Breast epithelium (tissue), 4 donors: ENCODE measurements around the gene FZD10. TPM values are rescaled to one million over a fixed set of nuclear protein-coding genes. Genes with fewer than 3 reads are reported as not detected.
A peak's percentile ranks its signal among the peaks of the same experiment; 100 is the strongest.

ENCODE experiments used
- DNase-seq, 2 donors: peaks; one replicate each; pipeline ENCODE4 v3.0.0-alpha.2; 2019; ENCODE audit warnings: low spot score in 2 of 2
- H3K27ac ChIP-seq, 2 donors: fragments of 200-600 bp; sonication (generic) in 1 of 2; one replicate each; pipeline ENCODE4 v1.5.1; 2016 to 2019; ENCODE audit warnings: mild to moderate bottlenecking in 1 of 2
- H3K27me3 ChIP-seq, 2 donors: fragments of 200-600 bp; sonication (generic) in 1 of 2; one replicate each; pipeline versions ENCODE4 v1.5.1 to v1.6.0; 2017 to 2019; ENCODE audit warnings: control low read depth in 1 of 2, mild to moderate bottlenecking in 1 of 2
- H3K36me3 ChIP-seq: fragments of 200-600 bp; one replicate; pipeline ENCODE4 v1.5.1; 2019
- H3K4me1 ChIP-seq, 2 donors: fragments of 200-600 bp; sonication (generic); one replicate each; pipeline ENCODE4 v1.5.1; 2016 to 2019; ENCODE audit warnings: control low read depth in 1 of 2
- H3K4me3 ChIP-seq, 3 donors: fragments of 200-600 bp; sonication (generic); 1 replicate in 2 of 3; 2 replicates in 1 of 3; pipeline ENCODE4 v1.5.1; 2016 to 2019; ENCODE audit warnings: mild to moderate bottlenecking in 3 of 3, moderate library complexity in 2 of 3
- H3K9me3 ChIP-seq, 2 donors: fragments of 200-600 bp; sonication (generic) in 1 of 2; one replicate each; pipeline ENCODE4 v1.5.1; 2016 to 2019; ENCODE audit warnings: control low read depth in 1 of 2
- POLR2A ChIP-seq: fragments of 450-650 bp; IDR thresholded peaks from one replicate; pipeline ENCODE4 v1.6.1; 2016; ENCODE audit warnings: antibody characterized with exemption, mild to moderate bottlenecking, moderate library complexity
- POLR2AphosphoS5 ChIP-seq, 3 donors: sonication (generic); formaldehyde crosslinking; IDR thresholded peaks; one replicate each; pipeline ENCODE4 v1.6.1; 2017; ENCODE audit warnings: antibody characterized with exemption in 3 of 3
- intact Hi-C: fragments of 100-400 bp; cut with DNase I; formaldehyde crosslinking; loops from one replicate; pipeline ENCODE4 v1.15.1; 2023; ENCODE audit warnings: low total_unique reads
- total RNA-seq, 3 donors: library from RNA; depleted of rRNA; stranded (reverse); fragments of >200 nt; gene quantifications; one replicate each; pipeline ENCODE4 v1.1.0, GENCODE V29; 2016
- TF ChIP-seq, protein P1 (sequence below), 3 donors: fragments of 450-650 bp; IDR thresholded peaks; one replicate each; pipeline ENCODE4 v1.5.1; 2016 to 2017; ENCODE audit warnings: antibody characterized with exemption in 3 of 3, mild to moderate bottlenecking in 3 of 3, moderate library complexity in 3 of 3

The FZD10 gene
- total RNA-seq, 3 donors from 2014 or later = 0.48 to 2.0 (median 1.8) TPM

DNA sequence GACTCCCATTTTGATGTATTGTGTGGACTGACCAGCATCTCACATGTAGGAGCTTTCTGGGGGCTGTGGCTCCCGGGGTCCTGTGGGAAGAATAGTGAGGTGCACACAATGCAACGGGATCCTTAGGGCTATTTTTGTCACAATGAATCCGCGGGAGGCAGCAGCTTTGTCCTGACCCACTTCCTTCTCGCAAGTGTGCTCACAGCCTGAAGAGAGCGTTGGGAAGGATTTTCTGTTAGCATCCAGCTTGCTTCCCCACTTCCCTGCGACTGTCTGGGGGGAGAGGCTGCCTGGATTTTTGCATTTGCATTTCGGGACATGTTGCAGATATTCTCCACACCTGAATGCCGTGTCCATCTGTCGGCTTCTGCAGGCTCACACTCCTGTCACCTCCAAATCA is 31.9 kb downstream of the FZD10 start:
- no peak for DNase-seq
- no peak overlapping the region for H3K4me3 ChIP-seq
- intact Hi-C loops = no loop called here
- no peak overlapping the region for H3K27ac ChIP-seq
- TF ChIP-seq, protein P1, sequence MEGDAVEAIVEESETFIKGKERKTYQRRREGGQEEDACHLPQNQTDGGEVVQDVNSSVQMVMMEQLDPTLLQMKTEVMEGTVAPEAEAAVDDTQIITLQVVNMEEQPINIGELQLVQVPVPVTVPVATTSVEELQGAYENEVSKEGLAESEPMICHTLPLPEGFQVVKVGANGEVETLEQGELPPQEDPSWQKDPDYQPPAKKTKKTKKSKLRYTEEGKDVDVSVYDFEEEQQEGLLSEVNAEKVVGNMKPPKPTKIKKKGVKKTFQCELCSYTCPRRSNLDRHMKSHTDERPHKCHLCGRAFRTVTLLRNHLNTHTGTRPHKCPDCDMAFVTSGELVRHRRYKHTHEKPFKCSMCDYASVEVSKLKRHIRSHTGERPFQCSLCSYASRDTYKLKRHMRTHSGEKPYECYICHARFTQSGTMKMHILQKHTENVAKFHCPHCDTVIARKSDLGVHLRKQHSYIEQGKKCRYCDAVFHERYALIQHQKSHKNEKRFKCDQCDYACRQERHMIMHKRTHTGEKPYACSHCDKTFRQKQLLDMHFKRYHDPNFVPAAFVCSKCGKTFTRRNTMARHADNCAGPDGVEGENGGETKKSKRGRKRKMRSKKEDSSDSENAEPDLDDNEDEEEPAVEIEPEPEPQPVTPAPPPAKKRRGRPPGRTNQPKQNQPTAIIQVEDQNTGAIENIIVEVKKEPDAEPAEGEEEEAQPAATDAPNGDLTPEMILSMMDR (IDR thresholded peaks at IDR 0.05) = no peak
- TF ChIP-seq POLR2AphosphoS5 (IDR thresholded peaks at IDR 0.05) (no peak), POLR2A (no peak)
- H3K36me3 ChIP-seq = no peaks in the 10 kb centered on the region
- no peaks in the 10 kb centered on the region for H3K4me1 ChIP-seq
- H3K9me3 ChIP-seq = no peaks in the 10 kb centered on the region
- H3K27me3 ChIP-seq = peaks cover 0 to 4% of the 10 kb centered on the region in 2 donors

DNA sequence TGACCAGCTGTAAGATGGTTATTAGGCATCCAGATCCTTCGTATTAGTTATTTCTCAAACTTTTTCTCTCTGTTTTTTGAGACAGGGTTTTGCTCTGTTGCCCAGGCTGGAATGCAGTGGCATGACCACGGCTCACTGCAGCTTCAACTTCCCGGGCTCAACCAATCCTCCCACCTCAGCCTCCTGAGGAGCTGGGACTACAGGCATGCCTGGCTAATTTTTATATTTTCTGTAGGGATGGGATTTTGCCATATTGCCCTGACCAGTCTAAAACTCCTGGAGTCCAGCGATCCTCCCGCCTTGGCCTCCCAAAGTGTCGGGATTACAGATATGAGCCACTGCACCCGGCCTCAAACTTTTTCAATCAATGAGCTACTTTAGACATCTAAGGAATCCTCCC is 33.1 kb downstream of the FZD10 start:
- H3K27ac ChIP-seq = no peak overlapping the region
- TF ChIP-seq POLR2A = no peak
- no peak for TF ChIP-seq POLR2AphosphoS5 (IDR thresholded peaks at IDR 0.05)
- TF ChIP-seq, protein P1 (IDR thresholded peaks at IDR 0.05) = no peak
- peaks cover 0 to 4% of the 10 kb centered on the region in 2 donors for H3K27me3 ChIP-seq
- H3K9me3 ChIP-seq = no peaks in the 10 kb centered on the region
- H3K4me3 ChIP-seq = no peak overlapping the region
- peak in 1 of 2 donors; percentile 2 for DNase-seq
- no peaks in the 10 kb centered on the region for H3K36me3 ChIP-seq
- intact Hi-C loops = no loop called here
- no peaks in the 10 kb centered on the region for H3K4me1 ChIP-seq

DNA sequence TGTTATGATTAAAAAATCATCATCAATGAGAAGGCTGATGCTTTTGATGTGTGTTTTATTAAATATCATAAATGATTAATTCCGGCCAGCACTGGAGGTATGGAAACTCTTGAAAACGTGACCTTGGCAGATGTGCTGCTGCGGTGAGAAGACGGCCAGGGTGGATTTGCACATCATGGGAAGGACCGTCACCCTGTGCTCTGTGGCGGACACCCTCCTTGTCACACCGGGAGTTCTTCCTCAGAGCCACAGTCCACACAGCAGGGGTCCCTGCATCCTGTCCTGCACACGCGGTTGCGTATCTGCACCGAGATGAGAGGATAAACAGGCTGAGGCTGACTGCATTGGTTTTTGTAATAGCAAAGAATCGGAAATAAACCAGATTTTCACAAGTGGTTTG is 33.5 kb downstream of the FZD10 start:
- Histone ChIP-seq H3K27ac (no peak overlapping the region), H3K4me1 (no peaks in the 10 kb centered on the region), H3K27me3 (peaks cover 0 to 4% of the 10 kb centered on the region in 2 donors), H3K9me3 (no peaks in the 10 kb centered on the region), H3K4me3 (no peak overlapping the region), H3K36me3 (no peaks in the 10 kb centered on the region)
- intact Hi-C loops = no loop called here
- DNase-seq = peak in 1 of 2 donors; percentile 10
- TF ChIP-seq POLR2AphosphoS5 (IDR thresholded peaks at IDR 0.05) (no peak), POLR2A (no peak)
- TF ChIP-seq, protein P1 (IDR thresholded peaks at IDR 0.05) = no peak

DNA sequence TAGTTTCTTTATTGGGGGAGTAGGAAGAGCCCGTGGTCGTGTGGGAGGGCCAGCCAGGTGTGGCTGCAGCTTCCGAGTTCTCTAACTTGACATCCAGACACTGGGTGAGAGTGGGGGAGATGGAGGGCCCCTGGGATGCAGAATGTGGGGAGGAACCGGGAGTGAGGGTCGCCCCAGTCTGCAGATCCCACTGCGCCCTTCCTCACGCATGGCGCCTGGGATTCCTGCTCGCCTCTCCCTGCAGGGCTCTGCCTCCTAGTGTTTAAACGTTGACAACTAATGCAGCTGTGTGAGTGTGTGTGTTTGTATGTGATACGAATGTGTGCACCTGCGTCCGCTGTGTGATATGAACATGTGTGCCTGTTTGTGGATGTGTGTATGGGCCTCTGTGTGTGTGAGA is 34.6 kb downstream of the FZD10 start:
- H3K27me3 ChIP-seq = peaks cover 0 to 4% of the 10 kb centered on the region in 2 donors
- no peak overlapping the region for H3K4me3 ChIP-seq
- no peak for TF ChIP-seq POLR2A
- TF ChIP-seq, protein P1 (IDR thresholded peaks at IDR 0.05) = no peak
- no peak for TF ChIP-seq POLR2AphosphoS5 (IDR thresholded peaks at IDR 0.05)
- H3K27ac ChIP-seq = no peak overlapping the region
- no peaks in the 10 kb centered on the region for H3K4me1 ChIP-seq
- peaks cover 0 to 6% of the 10 kb centered on the region in 2 donors for H3K9me3 ChIP-seq
- H3K36me3 ChIP-seq = no peaks in the 10 kb centered on the region
- no peak for DNase-seq
- intact Hi-C loops = no loop called here

DNA sequence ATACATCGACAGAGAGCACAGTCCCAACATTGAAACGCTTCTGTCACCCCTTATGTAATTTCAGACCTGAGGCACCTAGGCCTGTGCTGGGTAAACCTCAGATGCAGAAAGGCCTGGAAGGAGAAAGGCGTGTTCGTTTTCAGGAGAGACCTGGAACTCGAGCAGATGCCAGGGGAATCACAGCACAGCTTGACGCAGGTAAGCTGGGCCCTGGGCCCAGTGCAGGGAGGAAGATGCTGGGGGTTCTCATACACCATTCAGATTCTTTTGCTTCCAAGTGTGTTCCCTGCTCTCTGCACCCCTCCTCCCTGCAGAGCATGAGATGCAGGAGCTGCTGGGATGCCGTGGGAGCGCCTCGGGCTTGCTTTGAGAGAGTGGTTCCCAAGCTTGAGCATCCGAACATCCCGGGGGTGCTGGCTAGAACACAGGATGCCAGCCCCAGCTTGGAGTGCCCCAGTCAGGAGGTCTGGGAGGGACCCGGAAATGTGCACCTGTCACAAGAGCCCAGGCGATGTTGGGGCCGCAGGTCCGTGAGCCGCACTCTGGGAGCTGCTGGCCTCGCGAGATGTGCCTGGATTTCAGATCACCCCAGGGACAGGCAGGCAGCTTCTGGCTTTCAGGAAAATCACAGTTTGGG is 35.9 kb downstream of the FZD10 start:
- intact Hi-C loops = no loop called here
- Histone ChIP-seq H3K27ac (no peak overlapping the region), H3K4me1 (no peaks in the 10 kb centered on the region), H3K36me3 (no peaks in the 10 kb centered on the region), H3K9me3 (peaks cover 0 to 10% of the 10 kb centered on the region in 2 donors), H3K27me3 (peaks cover 0 to 4% of the 10 kb centered on the region in 2 donors), H3K4me3 (no peak overlapping the region)
- TF ChIP-seq, protein P1 (IDR thresholded peaks at IDR 0.05) = no peak
- TF ChIP-seq POLR2AphosphoS5 (IDR thresholded peaks at IDR 0.05) (no peak), POLR2A (no peak)
- DNase-seq = no peak
